ENCODE measurements around the gene SDK1.

SDK1 gene

GRCh38 chr7:4196121-4196819, 895.2 kb downstream of the SDK1 start:
- no peak for DNase-seq (ENCODE audit: low read depth in 2 of 2)

- DNase-seq (ENCODE audit: low read depth in 2 of 2): no peak
Measured at GRCh38 chr7:4198301-4198700, 897.2 kb downstream of the SDK1 start.

GRCh38 chr7:4200546-4201094, 899.6 kb downstream of the SDK1 start:
- no peak for DNase-seq (ENCODE audit: low read depth in 2 of 2)

- no peak for DNase-seq (ENCODE audit: low read depth in 2 of 2)
Measured at GRCh38 chr7:4201566-4201965, 900.5 kb downstream of the SDK1 start.

GRCh38 chr7:4202154-4202736, 901.2 kb downstream of the SDK1 start:
- no peak for DNase-seq (ENCODE audit: low read depth in 2 of 2)

GRCh38 chr7:4202954-4203353, 901.9 kb downstream of the SDK1 start:
- DNase-seq (ENCODE audit: low read depth in 2 of 2): no peak

GRCh38 chr7:4203626-4204512, 902.8 kb downstream of the SDK1 start:
- DNase-seq (ENCODE audit: low read depth in 2 of 2): no peak

GRCh38 chr7:4204513-4205165, 903.6 kb downstream of the SDK1 start:
- DNase-seq (ENCODE audit: low read depth in 2 of 2): peak in 1 of 2 donors; percentile 4

- DNase-seq (ENCODE audit: low read depth in 2 of 2): no peak
Measured at GRCh38 chr7:4205828-4206227, 904.8 kb downstream of the SDK1 start.

GRCh38 chr7:4207011-4207410, 906.0 kb downstream of the SDK1 start:
- DNase-seq (ENCODE audit: low read depth in 2 of 2): no peak

GRCh38 chr7:4208086-4208485, 907.0 kb downstream of the SDK1 start:
- DNase-seq (ENCODE audit: low read depth in 2 of 2): no peak

- DNase-seq (ENCODE audit: low read depth in 2 of 2): no peak
Measured at GRCh38 chr7:4208586-4208985, 907.5 kb downstream of the SDK1 start.

GRCh38 chr7:4209126-4209525, 908.1 kb downstream of the SDK1 start:
- DNase-seq (ENCODE audit: low read depth in 2 of 2): no peak

GRCh38 chr7:4209966-4210365, 908.9 kb downstream of the SDK1 start:
- DNase-seq (ENCODE audit: low read depth in 2 of 2): no peak

GRCh38 chr7:4210821-4211220, 909.8 kb downstream of the SDK1 start:
- DNase-seq (ENCODE audit: low read depth in 2 of 2): no peak

GRCh38 chr7:4211261-4211660, 910.2 kb downstream of the SDK1 start:
- DNase-seq (ENCODE audit: low read depth in 2 of 2): no peak

GRCh38 chr7:4212376-4212775, 911.3 kb downstream of the SDK1 start:
- DNase-seq (ENCODE audit: low read depth in 2 of 2): no peak

GRCh38 chr7:4214291-4215155, 913.5 kb downstream of the SDK1 start:
- DNase-seq (ENCODE audit: low read depth in 2 of 2): no peak

- DNase-seq (ENCODE audit: low read depth in 2 of 2): no peak
Measured at GRCh38 chr7:4215176-4215720, 914.2 kb downstream of the SDK1 start.

GRCh38 chr7:4216016-4216415, 915.0 kb downstream of the SDK1 start:
- no peak for DNase-seq (ENCODE audit: low read depth in 2 of 2)
